ENCODE measurements around the gene BACH1.

The BACH1 gene

GRCh38 chr21:29295066-29295650 lies 3.6 kb upstream of the BACH1 start:
- no peak for DNase-seq

GRCh38 chr21:29296446-29296845 lies 2.3 kb upstream of the BACH1 start:
- DNase-seq = no peak

- no peak for DNase-seq
Measured at GRCh38 chr21:29297483-29298347, 1.0 kb upstream of the BACH1 start.

- DNase-seq = peak; percentile 70
Measured at GRCh38 chr21:29299046-29299915, 559 bp downstream of the BACH1 start.

GRCh38 chr21:29299916-29300806 lies 1.4 kb downstream of the BACH1 start:
- DNase-seq = peak; percentile 82

GRCh38 chr21:29300807-29301138 lies 2.1 kb downstream of the BACH1 start:
- DNase-seq = no peak

- no peak for DNase-seq
Measured at GRCh38 chr21:29301691-29302090, 3.0 kb downstream of the BACH1 start.

GRCh38 chr21:29302359-29302875 lies 3.7 kb downstream of the BACH1 start:
- DNase-seq = peak; percentile 58

- no peak for DNase-seq
Measured at GRCh38 chr21:29303288-29303687, 4.6 kb downstream of the BACH1 start.

- no peak for DNase-seq
Measured at GRCh38 chr21:29304597-29304996, 5.9 kb downstream of the BACH1 start.

GRCh38 chr21:29305068-29305467 lies 6.3 kb downstream of the BACH1 start:
- no peak for DNase-seq

- DNase-seq = no peak
Measured at GRCh38 chr21:29305561-29305960, 6.8 kb downstream of the BACH1 start.

GRCh38 chr21:29306920-29307319 lies 8.2 kb downstream of the BACH1 start:
- DNase-seq = no peak

GRCh38 chr21:29307718-29308455 lies 9.2 kb downstream of the BACH1 start:
- DNase-seq = no peak

GRCh38 chr21:29308456-29308783 lies 9.7 kb downstream of the BACH1 start:
- no peak for DNase-seq

- no peak for DNase-seq
Measured at GRCh38 chr21:29309703-29310102, 11.0 kb downstream of the BACH1 start.

- DNase-seq = no peak
Measured at GRCh38 chr21:29311802-29312201, 13.1 kb downstream of the BACH1 start.

GRCh38 chr21:29312981-29313380 lies 14.3 kb downstream of the BACH1 start:
- DNase-seq = no peak

GRCh38 chr21:29313662-29314408 lies 15.1 kb downstream of the BACH1 start:
- no peak for DNase-seq

GRCh38 chr21:29315131-29315749 lies 16.5 kb downstream of the BACH1 start:
- peak; percentile 57 for DNase-seq

Data from islet precursor cell (in vitro differentiated cells).